K562 (cell line): ENCODE measurements around the gene ARID4B. TPM values are rescaled to one million over a fixed set of nuclear protein-coding genes. Genes with fewer than 3 reads are reported as not detected.

Experiments
- BACH1 ChIP-seq: fragments of 200-800 bp; sonication (Bioruptor generic); IDR thresholded peaks from 2 replicates; pipeline ENCODE4 v1.6.1; 2016; ENCODE audit warnings: missing genetic modification characterization, missing compliant biosample characterization
- CBX2 ChIP-seq: fragments of 200-600 bp; sonication (generic); IDR thresholded peaks from one replicate; pipeline ENCODE4 v1.6.1; 2012; ENCODE audit warnings: mild to moderate bottlenecking, low read length, inconsistent platforms; ENCODE audit not compliant: insufficient read depth, poor library complexity, severe bottlenecking
- DPF2 ChIP-seq: fragments of 450-650 bp; IDR thresholded peaks from 2 replicates; pipeline ENCODE4 v1.6.1; 2016
- ETV5 ChIP-seq: sonication (generic); formaldehyde crosslinking; IDR thresholded peaks from 2 replicates; pipeline ENCODE4 v1.4.0; 2020; ENCODE audit warnings: low read depth, mild to moderate bottlenecking, missing genetic modification reagents
- GATAD2B ChIP-seq: fragments of 450-650 bp; IDR thresholded peaks from 2 replicates; pipeline ENCODE4 v1.6.1; 2017; ENCODE audit warnings: mild to moderate bottlenecking, borderline replicate concordance
- GTF2B ChIP-seq: IDR thresholded peaks from 2 replicates; pipeline ENCODE4 v1.6.1; 2011; ENCODE audit not compliant: insufficient read length; ENCODE audit errors: extremely low read depth
- GTF2E2 ChIP-seq: fragments of 200-800 bp; sonication (Bioruptor generic); IDR thresholded peaks from 2 replicates; pipeline ENCODE4 v1.6.1; 2016; ENCODE audit warnings: missing genetic modification characterization, missing compliant biosample characterization
- GTF2F1 ChIP-seq: IDR thresholded peaks from 2 replicates; pipeline ENCODE4 v1.6.1; 2011; ENCODE audit warnings: low read depth, low read length, improper control_type of control experiment
- NFYB ChIP-seq: IDR thresholded peaks from 2 replicates; pipeline ENCODE4 v1.6.1; 2011; ENCODE audit warnings: mild to moderate bottlenecking, moderate library complexity; ENCODE audit not compliant: insufficient read length; ENCODE audit errors: extremely low read depth
- TCF15 ChIP-seq: fragments of 250-450 bp; sonication (Bioruptor Pico); IDR thresholded peaks from 2 replicates; pipeline ENCODE4 v1.8.0; 2022; ENCODE audit warnings: moderate library complexity, mild to moderate bottlenecking, inconsistent platforms
- THAP7 ChIP-seq: fragments of 250-450 bp; sonication (Bioruptor Pico); IDR thresholded peaks from 2 replicates; pipeline ENCODE4 v1.5.0; 2021
- U2AF2 ChIP-seq: fragments of 200-400 bp; formaldehyde crosslinking; optimal IDR thresholded peaks from 2 replicates; pipeline ENCODE3; 2017; ENCODE audit warnings: low read depth, mild to moderate bottlenecking, low read length
- XRCC5 ChIP-seq: fragments of 200-400 bp; formaldehyde crosslinking; IDR thresholded peaks from 2 replicates; pipeline ENCODE4 v1.6.1; 2017; ENCODE audit warnings: low read depth, mild to moderate bottlenecking, low read length
- ZBTB5 ChIP-seq: fragments of 450-650 bp; IDR thresholded peaks from 2 replicates; pipeline ENCODE4 v1.6.1; 2017; ENCODE audit warnings: antibody characterized with exemption
- ZNF551 ChIP-seq: fragments of 250-450 bp; sonication (Bioruptor Pico); IDR thresholded peaks from 2 replicates; pipeline ENCODE4 v1.5.0; 2021; ENCODE audit warnings: mild to moderate bottlenecking, moderate library complexity
- ZNF695 ChIP-seq: fragments of 450-650 bp; formaldehyde crosslinking; IDR thresholded peaks from 2 replicates; pipeline ENCODE4 v1.4.0; 2020; ENCODE audit warnings: mild to moderate bottlenecking, moderate library complexity
- ZNF79 ChIP-seq: fragments of 250-450 bp; sonication (Bioruptor Pico); IDR thresholded peaks from 2 replicates; pipeline ENCODE4 v1.4.0; 2020; ENCODE audit warnings: low read depth, mild to moderate bottlenecking, moderate library complexity
- polyA plus RNA-seq, 8 experiments: library from polyadenylated mRNA; depleted of rRNA in 4 of 8; stranded (reverse) in 5 of 8; unstranded in 3 of 8; fragments of >200 nt; fragmentation: Nextera tagmentation in 2 of 8; fragmentation: Illumina TruSeq in 1 of 8; extraction: Ambion mirVana in 2 of 8; extraction: Trizol in 1 of 8; gene quantifications; 2 replicates each; pipeline versions ENCODE4 v1.2.1 to v1.2.3, GENCODE V29; 2011 to 2014; ENCODE audit warnings: inconsistent platforms in 1 of 8, missing spikeins in 1 of 8
- total RNA-seq, 7 experiments: library from RNA; depleted of rRNA in 6 of 7; stranded (reverse); fragments of >200 nt in 6 of 7; fragmentation: Illumina TruSeq in 2 of 7; extraction: Trizol in 2 of 7; gene quantifications; 2 replicates each; pipeline versions ENCODE4 v1.2.1 to v1.2.3, GENCODE V29; 2011 to 2021; ENCODE audit warnings: low replicate concordance in 1 of 7
- TF ChIP-seq, protein P1 (sequence below): IDR thresholded peaks from 3 replicates; pipeline ENCODE4 v1.6.1; 2011; ENCODE audit warnings: borderline replicate concordance, mild to moderate bottlenecking; ENCODE audit not compliant: insufficient read length, insufficient read depth
- TF ChIP-seq, protein P2 (sequence below): fragments of 450-650 bp; formaldehyde crosslinking; IDR thresholded peaks from 2 replicates; pipeline ENCODE4 v1.4.0; 2022; ENCODE audit warnings: mild to moderate bottlenecking, moderate library complexity
- TF ChIP-seq, protein P3 (sequence below): fragments of 450-650 bp; IDR thresholded peaks from one replicate; pipeline ENCODE4 v1.6.1; 2018; ENCODE audit warnings: mild to moderate bottlenecking, moderate library complexity; ENCODE audit not compliant: partially characterized antibody

ARID4B gene
- total and polyA plus RNA-seq, 9 of the 15 experiments (the other 6 are each of a cell fraction or from before 2014, with no cell fraction given): 8.4 to 38.9 (median 18.5) TPM

GRCh38 chr1:235326719-235327558 lies 1.0 kb downstream of the ARID4B start (continued):
- TF ChIP-seq TCF15 (CRISPR knock-in tag) (no peak), DPF2 (no peak), BACH1 (no peak), ZNF695 (no peak), ZNF79 (no peak), GATAD2B (peak; percentile 64; the same call in 1 of the 2 replicates), CBX2 (no peak), GTF2E2 (tag) (no peak), GTF2F1 (no peak), GTF2B (no peak), XRCC5 (peak; percentile 70; the same call in 1 of the 2 replicates), ZBTB5 (no peak), ETV5 (CRISPR knock-in tag) (no peak), U2AF2 (no peak), ZNF551 (CRISPR knock-in tag) (no peak), NFYB (no peak), THAP7 (CRISPR knock-in tag) (0 out of 2 replicates have a peak, but pooled peaks have one; percentile 32)
- TF ChIP-seq, protein P1, sequence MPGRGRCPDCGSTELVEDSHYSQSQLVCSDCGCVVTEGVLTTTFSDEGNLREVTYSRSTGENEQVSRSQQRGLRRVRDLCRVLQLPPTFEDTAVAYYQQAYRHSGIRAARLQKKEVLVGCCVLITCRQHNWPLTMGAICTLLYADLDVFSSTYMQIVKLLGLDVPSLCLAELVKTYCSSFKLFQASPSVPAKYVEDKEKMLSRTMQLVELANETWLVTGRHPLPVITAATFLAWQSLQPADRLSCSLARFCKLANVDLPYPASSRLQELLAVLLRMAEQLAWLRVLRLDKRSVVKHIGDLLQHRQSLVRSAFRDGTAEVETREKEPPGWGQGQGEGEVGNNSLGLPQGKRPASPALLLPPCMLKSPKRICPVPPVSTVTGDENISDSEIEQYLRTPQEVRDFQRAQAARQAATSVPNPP: no peak
- TF ChIP-seq, protein P2, sequence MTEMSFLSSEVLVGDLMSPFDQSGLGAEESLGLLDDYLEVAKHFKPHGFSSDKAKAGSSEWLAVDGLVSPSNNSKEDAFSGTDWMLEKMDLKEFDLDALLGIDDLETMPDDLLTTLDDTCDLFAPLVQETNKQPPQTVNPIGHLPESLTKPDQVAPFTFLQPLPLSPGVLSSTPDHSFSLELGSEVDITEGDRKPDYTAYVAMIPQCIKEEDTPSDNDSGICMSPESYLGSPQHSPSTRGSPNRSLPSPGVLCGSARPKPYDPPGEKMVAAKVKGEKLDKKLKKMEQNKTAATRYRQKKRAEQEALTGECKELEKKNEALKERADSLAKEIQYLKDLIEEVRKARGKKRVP (CRISPR knock-in tag): 0 out of 2 replicates have a peak, but pooled peaks have one; percentile 25
- TF ChIP-seq, protein P3, sequence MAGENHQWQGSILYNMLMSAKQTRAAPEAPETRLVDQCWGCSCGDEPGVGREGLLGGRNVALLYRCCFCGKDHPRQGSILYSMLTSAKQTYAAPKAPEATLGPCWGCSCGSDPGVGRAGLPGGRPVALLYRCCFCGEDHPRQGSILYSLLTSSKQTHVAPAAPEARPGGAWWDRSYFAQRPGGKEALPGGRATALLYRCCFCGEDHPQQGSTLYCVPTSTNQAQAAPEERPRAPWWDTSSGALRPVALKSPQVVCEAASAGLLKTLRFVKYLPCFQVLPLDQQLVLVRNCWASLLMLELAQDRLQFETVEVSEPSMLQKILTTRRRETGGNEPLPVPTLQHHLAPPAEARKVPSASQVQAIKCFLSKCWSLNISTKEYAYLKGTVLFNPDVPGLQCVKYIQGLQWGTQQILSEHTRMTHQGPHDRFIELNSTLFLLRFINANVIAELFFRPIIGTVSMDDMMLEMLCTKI: no peak
